Parathyroid adenoma (tissue), 2 donors: Measurements from ENCODE around the gene AREG.

Experiments used
- H2AFZ ChIP-seq: fragments of 300-600 bp; sonication (generic); one replicate; pipeline ENCODE4 v1.7.0; 2017; ENCODE audit warnings: antibody characterized with exemption, mild to moderate bottlenecking
- H3K27ac ChIP-seq: fragments of 300-600 bp; sonication (generic); one replicate; pipeline ENCODE4 v1.7.0; 2017
- H3K27me3 ChIP-seq: fragments of 300-600 bp; sonication (generic); one replicate; pipeline ENCODE4 v1.7.0; 2017; ENCODE audit warnings: low read length; ENCODE audit not compliant: control insufficient read depth, insufficient read depth
- H3K36me3 ChIP-seq: fragments of 300-600 bp; sonication (generic); one replicate; pipeline ENCODE4 v1.7.0; 2017; ENCODE audit warnings: low read length; ENCODE audit not compliant: control insufficient read depth, insufficient read depth
- H3K4me1 ChIP-seq: fragments of 300-600 bp; sonication (generic); one replicate; pipeline ENCODE4 v1.7.0; 2017; ENCODE audit warnings: control low read depth
- H3K4me2 ChIP-seq: fragments of 300-600 bp; sonication (generic); one replicate; pipeline ENCODE4 v1.7.0; 2017; ENCODE audit warnings: low read length
- H3K4me3 ChIP-seq: fragments of 300-600 bp; sonication (generic); one replicate; pipeline ENCODE4 v1.7.0; 2017; ENCODE audit warnings: low read depth, low read length
- H3K79me2 ChIP-seq: fragments of 300-600 bp; sonication (generic); one replicate; pipeline ENCODE4 v1.7.0; 2017; ENCODE audit warnings: control low read depth
- H3K9ac ChIP-seq: fragments of 300-600 bp; sonication (generic); one replicate; pipeline ENCODE4 v1.7.0; 2017; ENCODE audit warnings: mild to moderate bottlenecking
- H3K9me3 ChIP-seq: fragments of 300-600 bp; sonication (generic); one replicate; pipeline ENCODE4 v1.7.0; 2017; ENCODE audit warnings: low read length; ENCODE audit not compliant: control insufficient read depth
- TF ChIP-seq, protein P1 (sequence below): fragments of 300-600 bp; sonication (generic); IDR thresholded peaks from one replicate; pipeline ENCODE4 v1.7.0; 2017; ENCODE audit warnings: antibody characterized with exemption, mild to moderate bottlenecking
- donor health status: primary hyperparathyroidism.

Gene AREG

GRCh38 chr4:74481891-74482609 lies 37.1 kb downstream of the AREG start:
- no peak overlapping the region for H3K4me3 ChIP-seq
- TF ChIP-seq, protein P1, sequence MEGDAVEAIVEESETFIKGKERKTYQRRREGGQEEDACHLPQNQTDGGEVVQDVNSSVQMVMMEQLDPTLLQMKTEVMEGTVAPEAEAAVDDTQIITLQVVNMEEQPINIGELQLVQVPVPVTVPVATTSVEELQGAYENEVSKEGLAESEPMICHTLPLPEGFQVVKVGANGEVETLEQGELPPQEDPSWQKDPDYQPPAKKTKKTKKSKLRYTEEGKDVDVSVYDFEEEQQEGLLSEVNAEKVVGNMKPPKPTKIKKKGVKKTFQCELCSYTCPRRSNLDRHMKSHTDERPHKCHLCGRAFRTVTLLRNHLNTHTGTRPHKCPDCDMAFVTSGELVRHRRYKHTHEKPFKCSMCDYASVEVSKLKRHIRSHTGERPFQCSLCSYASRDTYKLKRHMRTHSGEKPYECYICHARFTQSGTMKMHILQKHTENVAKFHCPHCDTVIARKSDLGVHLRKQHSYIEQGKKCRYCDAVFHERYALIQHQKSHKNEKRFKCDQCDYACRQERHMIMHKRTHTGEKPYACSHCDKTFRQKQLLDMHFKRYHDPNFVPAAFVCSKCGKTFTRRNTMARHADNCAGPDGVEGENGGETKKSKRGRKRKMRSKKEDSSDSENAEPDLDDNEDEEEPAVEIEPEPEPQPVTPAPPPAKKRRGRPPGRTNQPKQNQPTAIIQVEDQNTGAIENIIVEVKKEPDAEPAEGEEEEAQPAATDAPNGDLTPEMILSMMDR = no peak
- H3K4me2 ChIP-seq = no peak overlapping the region

GRCh38 chr4:74483226-74483911 lies 38.4 kb downstream of the AREG start:
- Histone ChIP-seq H3K27ac (no peak overlapping the region), H3K79me2 (no peaks in the 10 kb centered on the region), H3K36me3 (no peaks in the 10 kb centered on the region), H3K27me3 (no peaks in the 10 kb centered on the region), H2AFZ (no peak overlapping the region), H3K4me3 (no peak overlapping the region), H3K4me1 (no peaks in the 10 kb centered on the region), H3K4me2 (no peak overlapping the region), H3K9me3 (no peaks in the 10 kb centered on the region), H3K9ac (no peak overlapping the region)
- TF ChIP-seq, protein P1 = no peak

More at GRCh38 chr4:74481891-74482609, 37.1 kb downstream of the AREG start:
- H3K9ac ChIP-seq = no peak overlapping the region
- H3K36me3 ChIP-seq = no peaks in the 10 kb centered on the region
- H3K9me3 ChIP-seq = no peaks in the 10 kb centered on the region
- no peak overlapping the region for H3K27ac ChIP-seq
- no peaks in the 10 kb centered on the region for H3K79me2 ChIP-seq
- no peaks in the 10 kb centered on the region for H3K4me1 ChIP-seq
- H3K27me3 ChIP-seq = no peaks in the 10 kb centered on the region
- no peak overlapping the region for H2AFZ ChIP-seq

- TF ChIP-seq, protein P1 = no peak
- Histone ChIP-seq H3K79me2 (no peaks in the 10 kb centered on the region), H3K27me3 (no peaks in the 10 kb centered on the region), H3K36me3 (no peaks in the 10 kb centered on the region), H3K4me3 (no peak overlapping the region), H3K9ac (no peak overlapping the region), H3K4me2 (no peak overlapping the region), H2AFZ (no peak overlapping the region), H3K9me3 (no peaks in the 10 kb centered on the region), H3K4me1 (no peaks in the 10 kb centered on the region), H3K27ac (no peak overlapping the region)
Measured at GRCh38 chr4:74486905-74487304, 42.0 kb downstream of the AREG start.

DNA sequence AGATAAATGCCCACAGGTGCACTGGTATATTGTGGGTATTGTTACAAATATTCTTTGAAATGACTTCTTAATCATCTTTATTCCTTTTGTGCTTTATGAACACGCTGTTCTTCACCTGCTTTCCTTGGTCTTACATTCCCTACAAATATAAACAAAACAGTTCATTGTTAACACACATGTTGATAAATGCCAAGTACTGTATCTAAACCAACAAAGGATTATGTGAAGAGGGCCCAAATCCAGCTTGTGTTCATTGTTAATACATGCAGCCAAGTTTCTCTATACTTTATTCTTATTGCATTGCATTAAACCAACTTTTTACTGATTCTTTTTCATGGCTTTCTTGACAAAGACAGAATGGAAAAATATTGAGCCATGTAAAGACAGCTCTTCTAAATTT lies 42.8 kb downstream of the AREG start:
- no peak overlapping the region for H3K9ac ChIP-seq
- TF ChIP-seq, protein P1 = no peak

More for the DNA sequence above, 42.8 kb downstream of the AREG start:
- Histone ChIP-seq H3K4me1 (no peaks in the 10 kb centered on the region), H3K27ac (no peak overlapping the region), H3K27me3 (no peaks in the 10 kb centered on the region), H3K4me3 (no peak overlapping the region), H3K79me2 (no peaks in the 10 kb centered on the region), H3K9me3 (no peaks in the 10 kb centered on the region), H3K4me2 (no peak overlapping the region), H3K36me3 (no peaks in the 10 kb centered on the region), H2AFZ (no peak overlapping the region)
